ENCODE measurements around the gene CAGE1.

GRCh38 chr6:7438011-7438410, 48.5 kb upstream of the CAGE1 start:
- no peak for TF ChIP-seq CTCF (IDR thresholded peaks at IDR 0.05)
- TF ChIP-seq POLR2AphosphoS5 (IDR thresholded peaks at IDR 0.05): no peak
